ENCODE results near the gene PNPO. TPM values are rescaled to one million over a fixed set of nuclear protein-coding genes. Genes with fewer than 3 reads are reported as not detected.
A peak's percentile ranks its signal among the peaks of the same experiment; 100 is the strongest.

The PNPO gene
- total RNA-seq, 1 donor from 2014 or later, result 26.5 TPM

GRCh38 chr17:47914306-47914948 lies 26.9 kb upstream of the PNPO start:
- DNase-seq, result no peak
- Mint-ChIP-seq H3K9me3 (no peaks in the 10 kb centered on the region), H3K36me3 (ENCODE audit: low read depth) (peaks cover 56% of the 10 kb centered on the region), H3K27me3 (no peaks in the 10 kb centered on the region), H3K27ac (peak overlapping the region; percentile 5), H3K4me3 (no peak overlapping the region), H3K4me1 (peaks cover 4% of the 10 kb centered on the region)
- intact Hi-C loops (cut with micrococcal nuclease), result no loop called here
- no peak for ATAC-seq (ENCODE audit: low read depth)
- CTCF ChIA-PET, result no interaction called here
- no peak for TF ChIP-seq CTCF (IDR thresholded peaks at IDR 0.05)
- POLR2A ChIA-PET, result interaction anchor here (0.7 kb wide), 1 partner anchor 419 kb away, joined by 6 read pairs; no protein-coding TSS in a partner anchor

DNA sequence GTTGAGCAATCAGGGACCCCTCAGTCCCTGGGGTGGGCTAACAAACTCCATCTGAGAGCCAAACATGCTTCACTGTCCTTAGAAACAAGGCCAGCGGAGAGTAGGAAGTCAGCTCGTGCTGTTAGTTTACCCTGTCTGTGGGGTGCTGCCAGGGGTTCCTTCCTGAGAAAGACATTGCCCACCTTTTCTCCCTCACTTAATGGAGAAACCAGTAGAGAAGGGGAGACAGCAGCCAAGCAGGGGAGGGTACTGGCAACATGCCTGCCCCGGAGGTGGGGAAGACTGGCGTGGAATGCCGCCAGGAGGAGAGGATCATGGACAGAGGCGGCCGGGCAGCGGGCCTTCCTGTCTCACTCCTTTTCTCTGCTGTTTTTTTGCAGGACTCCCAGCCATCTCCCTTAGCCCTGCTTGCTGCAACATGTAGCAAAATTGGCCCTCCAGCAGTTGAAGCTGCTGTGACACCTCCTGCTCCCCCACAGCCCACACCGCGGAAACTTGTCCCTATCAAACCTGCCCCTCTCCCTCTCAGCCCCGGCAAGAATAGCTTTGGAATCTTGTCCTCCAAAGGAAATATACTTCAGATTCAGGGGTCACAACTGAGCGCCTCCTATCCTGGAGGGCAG lies 25.5 kb upstream of the PNPO start:
- Mint-ChIP-seq H3K36me3 (ENCODE audit: low read depth) (peaks cover 54% of the 10 kb centered on the region), H3K4me3 (no peak overlapping the region), H3K27ac (no peak overlapping the region), H3K27me3 (no peaks in the 10 kb centered on the region), H3K4me1 (peaks cover 4% of the 10 kb centered on the region), H3K9me3 (no peaks in the 10 kb centered on the region)
- DNase-seq (no peak), ATAC-seq (ENCODE audit: low read depth) (no peak)
- no peak for TF ChIP-seq CTCF (IDR thresholded peaks at IDR 0.05)
- POLR2A ChIA-PET, result interaction anchor here (0.6 kb wide), 1 partner anchor 1718 kb away, joined by 12 read pairs; no protein-coding TSS in a partner anchor
- intact Hi-C loops (cut with micrococcal nuclease), result no loop called here
- CTCF ChIA-PET, result no interaction called here

- intact Hi-C loops (cut with micrococcal nuclease), result no loop called here
- no peak overlapping the region for H3K4me3 Mint-ChIP-seq
- no peaks in the 10 kb centered on the region for H3K9me3 Mint-ChIP-seq
- ChIA-PET POLR2A (no interaction called here), CTCF (no interaction called here)
- H3K27me3 Mint-ChIP-seq, result no peaks in the 10 kb centered on the region
- DNase-seq (no peak), ATAC-seq (ENCODE audit: low read depth) (no peak)
- TF ChIP-seq CTCF (IDR thresholded peaks at IDR 0.05), result no peak
- H3K4me1 Mint-ChIP-seq, result peaks cover 3% of the 10 kb centered on the region
- H3K27ac Mint-ChIP-seq, result no peak overlapping the region
- peaks cover 59% of the 10 kb centered on the region for H3K36me3 Mint-ChIP-seq (ENCODE audit: low read depth)
Measured at GRCh38 chr17:47916489-47917208, 24.7 kb upstream of the PNPO start.

- ATAC-seq (ENCODE audit: low read depth) (no peak), DNase-seq (no peak)
- Mint-ChIP-seq H3K4me3 (no peak overlapping the region), H3K4me1 (no peaks in the 10 kb centered on the region), H3K9me3 (no peaks in the 10 kb centered on the region), H3K27ac (no peak overlapping the region), H3K36me3 (ENCODE audit: low read depth) (peaks cover 61% of the 10 kb centered on the region), H3K27me3 (no peaks in the 10 kb centered on the region)
- ChIA-PET POLR2A (no interaction called here), CTCF (no interaction called here)
- intact Hi-C loops (cut with micrococcal nuclease), result no loop called here
- no peak for TF ChIP-seq CTCF (IDR thresholded peaks at IDR 0.05)
Measured at GRCh38 chr17:47917581-47917980, 23.8 kb upstream of the PNPO start.

GRCh38 chr17:47918006-47918405 lies 23.4 kb upstream of the PNPO start:
- TF ChIP-seq CTCF (IDR thresholded peaks at IDR 0.05), result no peak
- intact Hi-C loops (cut with micrococcal nuclease), result no loop called here
- ATAC-seq (ENCODE audit: low read depth), result no peak
- no peak for DNase-seq
- Mint-ChIP-seq H3K27ac (no peak overlapping the region), H3K9me3 (no peaks in the 10 kb centered on the region), H3K27me3 (no peaks in the 10 kb centered on the region), H3K4me3 (no peak overlapping the region), H3K4me1 (no peaks in the 10 kb centered on the region), H3K36me3 (ENCODE audit: low read depth) (peaks cover 64% of the 10 kb centered on the region)
- CTCF ChIA-PET, result no interaction called here
- POLR2A ChIA-PET, result no interaction called here
